Mesangial cell (primary cell): Measurements from ENCODE around the gene TNFRSF21. TPM values are rescaled to one million over a fixed set of nuclear protein-coding genes. Genes with fewer than 3 reads are reported as not detected.

Experiments
- total RNA-seq: library from RNA; depleted of rRNA; stranded (reverse); fragments of >200 nt; gene quantifications from 2 replicates; pipeline ENCODE4 v1.2.3, GENCODE V29; 2015

Gene TNFRSF21
- total RNA-seq: 16.0 and 35.2 TPM in 2 replicates

GRCh38 chr6:47309291-47310130 is at the start of gene TNFRSF21:
TNFRSF21 (minus strand) TSS chr6:47309905; CDS start chr6:47309511, 394 bp downstream.

Other genes starting within 250 kb of the TNFRSF21 start
- gene CD2AP, start 167.9 kb upstream of the TNFRSF21 start, total RNA-seq: 15.3 and 20.4 TPM in 2 replicates